Esophagus squamous epithelium (tissue), 4 donors: ENCODE results near the gene ASTL.

Experiments
- POLR2A ChIP-seq, 4 donors: fragments of 450-650 bp; IDR thresholded peaks; one replicate each; pipeline ENCODE4 v1.6.1; 2017; ENCODE audit warnings: antibody characterized with exemption in 4 of 4, mild to moderate bottlenecking in 4 of 4, moderate library complexity in 3 of 4
- TF ChIP-seq, protein P1 (sequence below), 6 experiments: fragments of 450-650 bp in 4 of 6; fragments of 200-600 bp in 2 of 6; sonication (generic) in 2 of 6; IDR thresholded peaks; one replicate each; pipeline ENCODE4 v1.5.1; 2016 to 2019; ENCODE audit warnings: antibody characterized with exemption in 6 of 6, mild to moderate bottlenecking in 4 of 6, moderate library complexity in 4 of 6

DNA sequence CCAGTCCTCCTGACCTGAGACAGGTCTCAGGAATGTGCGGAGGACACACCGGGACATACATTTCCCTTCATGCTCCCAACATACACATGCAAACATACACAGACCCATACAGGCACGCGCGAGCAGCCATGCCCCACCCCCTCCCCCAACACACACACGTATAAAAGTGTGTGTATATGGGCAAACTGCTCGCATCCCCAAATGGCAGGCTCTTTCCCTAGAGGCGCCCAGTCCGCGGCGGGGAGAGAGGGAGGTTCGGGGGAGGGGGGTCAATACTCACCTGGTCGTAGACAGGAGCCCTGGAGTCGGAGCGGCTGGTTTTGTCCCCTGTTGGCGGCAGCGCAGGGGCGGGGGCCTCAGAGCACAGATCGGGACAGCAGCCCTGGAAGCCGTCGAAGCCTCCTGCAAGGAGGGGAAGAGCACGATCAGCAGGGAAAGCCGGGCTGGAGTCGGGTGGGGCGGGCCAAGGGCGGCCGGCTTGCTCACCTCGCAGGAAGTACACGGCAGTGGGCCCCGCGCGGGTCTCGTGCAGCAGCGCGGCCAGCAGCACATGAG lies 6.3 kb upstream of the ASTL start:
- TF ChIP-seq POLR2A (IDR thresholded peaks at IDR 0.05), result no peak
- TF ChIP-seq, protein P1, sequence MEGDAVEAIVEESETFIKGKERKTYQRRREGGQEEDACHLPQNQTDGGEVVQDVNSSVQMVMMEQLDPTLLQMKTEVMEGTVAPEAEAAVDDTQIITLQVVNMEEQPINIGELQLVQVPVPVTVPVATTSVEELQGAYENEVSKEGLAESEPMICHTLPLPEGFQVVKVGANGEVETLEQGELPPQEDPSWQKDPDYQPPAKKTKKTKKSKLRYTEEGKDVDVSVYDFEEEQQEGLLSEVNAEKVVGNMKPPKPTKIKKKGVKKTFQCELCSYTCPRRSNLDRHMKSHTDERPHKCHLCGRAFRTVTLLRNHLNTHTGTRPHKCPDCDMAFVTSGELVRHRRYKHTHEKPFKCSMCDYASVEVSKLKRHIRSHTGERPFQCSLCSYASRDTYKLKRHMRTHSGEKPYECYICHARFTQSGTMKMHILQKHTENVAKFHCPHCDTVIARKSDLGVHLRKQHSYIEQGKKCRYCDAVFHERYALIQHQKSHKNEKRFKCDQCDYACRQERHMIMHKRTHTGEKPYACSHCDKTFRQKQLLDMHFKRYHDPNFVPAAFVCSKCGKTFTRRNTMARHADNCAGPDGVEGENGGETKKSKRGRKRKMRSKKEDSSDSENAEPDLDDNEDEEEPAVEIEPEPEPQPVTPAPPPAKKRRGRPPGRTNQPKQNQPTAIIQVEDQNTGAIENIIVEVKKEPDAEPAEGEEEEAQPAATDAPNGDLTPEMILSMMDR (IDR thresholded peaks at IDR 0.05), result no peak
